ENCODE measurements around the gene ATP11C.

ATP11C gene

DNA sequence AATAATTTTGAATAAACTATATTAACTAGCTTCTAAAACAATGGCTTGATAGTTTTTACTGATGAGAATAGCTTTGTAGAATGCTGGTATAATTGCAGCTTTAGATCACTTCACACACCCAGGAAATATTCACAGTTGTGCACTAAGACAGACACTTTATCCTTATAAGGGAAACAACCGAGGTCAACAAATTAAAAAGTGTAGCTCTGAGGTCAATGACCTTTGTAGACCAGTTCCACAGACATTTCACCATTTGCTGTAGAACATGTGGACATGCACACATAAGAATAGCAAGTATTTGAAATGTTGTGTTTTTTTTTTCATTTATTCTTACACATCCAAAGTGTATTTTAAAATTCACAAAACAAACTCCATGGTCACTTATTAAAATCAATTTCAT lies 148.9 kb downstream of the ATP11C start:
- TF ChIP-seq, protein P1, sequence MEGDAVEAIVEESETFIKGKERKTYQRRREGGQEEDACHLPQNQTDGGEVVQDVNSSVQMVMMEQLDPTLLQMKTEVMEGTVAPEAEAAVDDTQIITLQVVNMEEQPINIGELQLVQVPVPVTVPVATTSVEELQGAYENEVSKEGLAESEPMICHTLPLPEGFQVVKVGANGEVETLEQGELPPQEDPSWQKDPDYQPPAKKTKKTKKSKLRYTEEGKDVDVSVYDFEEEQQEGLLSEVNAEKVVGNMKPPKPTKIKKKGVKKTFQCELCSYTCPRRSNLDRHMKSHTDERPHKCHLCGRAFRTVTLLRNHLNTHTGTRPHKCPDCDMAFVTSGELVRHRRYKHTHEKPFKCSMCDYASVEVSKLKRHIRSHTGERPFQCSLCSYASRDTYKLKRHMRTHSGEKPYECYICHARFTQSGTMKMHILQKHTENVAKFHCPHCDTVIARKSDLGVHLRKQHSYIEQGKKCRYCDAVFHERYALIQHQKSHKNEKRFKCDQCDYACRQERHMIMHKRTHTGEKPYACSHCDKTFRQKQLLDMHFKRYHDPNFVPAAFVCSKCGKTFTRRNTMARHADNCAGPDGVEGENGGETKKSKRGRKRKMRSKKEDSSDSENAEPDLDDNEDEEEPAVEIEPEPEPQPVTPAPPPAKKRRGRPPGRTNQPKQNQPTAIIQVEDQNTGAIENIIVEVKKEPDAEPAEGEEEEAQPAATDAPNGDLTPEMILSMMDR (IDR thresholded peaks at IDR 0.05) = no peak
- Histone ChIP-seq H3K4me3 (ENCODE audit: low read depth in 1 of 2, low read length in 1 of 2) (no peak overlapping the region), H3K4me1 (ENCODE audit: control insufficient read depth in 1 of 2, insufficient read depth in 1 of 2, low read depth in 1 of 2, low read length in 1 of 2) (no peaks in the 10 kb centered on the region), H3K9me3 (no peaks in the 10 kb centered on the region), H3K27me3 (no peaks in the 10 kb centered on the region), H3K27ac (no peak overlapping the region), H3K36me3 (peaks cover 26% of the 10 kb centered on the region)

DNA sequence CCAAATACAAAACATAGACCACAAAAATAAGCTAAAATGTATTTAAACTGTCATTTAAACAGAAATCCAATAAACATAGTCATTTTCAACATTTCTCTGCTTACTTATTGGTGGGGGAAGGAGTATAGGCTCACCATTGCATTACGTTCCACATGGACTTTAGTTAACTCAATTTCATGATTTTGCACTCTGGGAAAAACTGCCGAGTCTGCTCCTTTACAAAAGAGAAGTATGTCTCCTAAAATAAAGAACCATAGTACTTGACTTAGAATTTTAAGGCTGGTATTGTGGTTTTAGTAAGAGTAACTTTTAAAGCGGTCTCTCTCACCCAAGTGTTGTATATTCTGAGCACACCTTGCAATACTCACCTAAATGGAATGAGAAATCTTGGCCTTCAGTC lies 149.8 kb downstream of the ATP11C start:
- Histone ChIP-seq H3K36me3 (peaks cover 18% of the 10 kb centered on the region), H3K9me3 (no peaks in the 10 kb centered on the region), H3K27me3 (no peaks in the 10 kb centered on the region), H3K27ac (no peak overlapping the region), H3K4me3 (ENCODE audit: low read depth in 1 of 2, low read length in 1 of 2) (no peak overlapping the region), H3K4me1 (ENCODE audit: control insufficient read depth in 1 of 2, insufficient read depth in 1 of 2, low read depth in 1 of 2, low read length in 1 of 2) (no peaks in the 10 kb centered on the region)
- TF ChIP-seq, protein P1 (IDR thresholded peaks at IDR 0.05) = no peak

DNA sequence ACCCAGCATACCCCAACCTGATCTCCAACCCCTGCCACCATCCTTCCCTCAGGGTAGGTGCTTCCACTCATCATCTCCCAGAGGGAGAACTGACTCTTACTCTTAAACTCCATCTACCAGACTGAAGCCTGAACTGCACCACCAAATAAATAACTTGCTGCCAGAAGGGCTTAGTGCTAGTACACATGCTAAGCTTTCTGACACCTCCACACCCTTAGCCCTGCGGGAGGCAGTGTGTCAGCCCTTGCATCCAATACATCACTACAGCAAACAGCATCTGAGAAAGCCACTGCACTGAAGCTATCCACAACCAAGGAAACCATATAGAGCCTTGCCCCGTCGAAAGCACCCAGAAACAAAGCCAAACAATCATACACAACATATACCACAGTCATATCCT lies 156.3 kb downstream of the ATP11C start:
- TF ChIP-seq, protein P1 (IDR thresholded peaks at IDR 0.05) = no peak
- Histone ChIP-seq H3K27ac (no peak overlapping the region), H3K9me3 (no peaks in the 10 kb centered on the region), H3K4me3 (ENCODE audit: low read depth in 1 of 2, low read length in 1 of 2) (no peak overlapping the region), H3K36me3 (peaks cover 7% of the 10 kb centered on the region), H3K27me3 (no peaks in the 10 kb centered on the region), H3K4me1 (ENCODE audit: control insufficient read depth in 1 of 2, insufficient read depth in 1 of 2, low read depth in 1 of 2, low read length in 1 of 2) (no peaks in the 10 kb centered on the region)

DNA sequence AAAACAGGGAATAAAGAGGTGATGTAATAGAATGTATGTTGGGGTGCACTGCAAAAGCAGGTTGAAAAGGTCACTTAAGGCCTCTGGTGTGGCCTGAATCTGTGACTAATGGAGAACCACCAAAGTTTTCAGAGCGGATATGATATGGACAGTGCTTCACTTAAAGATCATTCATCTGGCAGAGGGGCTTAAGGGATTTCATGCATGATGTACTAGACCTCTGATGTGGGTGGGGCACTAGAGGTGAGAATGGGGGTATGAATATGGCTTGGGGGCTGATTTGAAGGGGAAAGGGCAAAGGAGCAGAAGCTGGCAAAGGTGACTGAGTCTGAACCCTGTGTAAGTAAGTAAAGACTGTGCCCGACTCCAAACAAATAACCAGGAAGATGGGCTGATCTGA lies 162.5 kb downstream of the ATP11C start:
- Histone ChIP-seq H3K27ac (no peak overlapping the region), H3K4me1 (ENCODE audit: control insufficient read depth in 1 of 2, insufficient read depth in 1 of 2, low read depth in 1 of 2, low read length in 1 of 2) (no peaks in the 10 kb centered on the region), H3K4me3 (ENCODE audit: low read depth in 1 of 2, low read length in 1 of 2) (no peak overlapping the region), H3K36me3 (peaks cover 7% of the 10 kb centered on the region), H3K9me3 (no peaks in the 10 kb centered on the region), H3K27me3 (no peaks in the 10 kb centered on the region)
- TF ChIP-seq, protein P1 (IDR thresholded peaks at IDR 0.05) = no peak

- Histone ChIP-seq H3K36me3 (peaks cover 3% of the 10 kb centered on the region), H3K4me3 (ENCODE audit: low read depth in 1 of 2, low read length in 1 of 2) (no peak overlapping the region), H3K27me3 (no peaks in the 10 kb centered on the region), H3K9me3 (no peaks in the 10 kb centered on the region), H3K4me1 (ENCODE audit: control insufficient read depth in 1 of 2, insufficient read depth in 1 of 2, low read depth in 1 of 2, low read length in 1 of 2) (no peaks in the 10 kb centered on the region), H3K27ac (peak overlapping the region; percentile 45)
- TF ChIP-seq, protein P1 (IDR thresholded peaks at IDR 0.05) = no peak
Observed at GRCh38 chrX:139766545-139766983, 166.3 kb downstream of the ATP11C start.
